Naive thymus-derived CD4-positive, alpha-beta T cell (primary cell): Measurements from ENCODE around the gene ZNF763. TPM values are rescaled to one million over a fixed set of nuclear protein-coding genes. Genes with fewer than 3 reads are reported as not detected.
"Not testable (repeated sequence)": the region's sequence is repeated elsewhere in the genome, so short reads cannot be mapped to it uniquely, and the experiment has no call there.

ENCODE experiments used
- ATAC-seq: fragments of 150-1000 bp; cut with Tn5 transposase; 2 replicates; pipeline ENCODE4 v1.10.0; 2021; ENCODE audit warnings: mild to moderate bottlenecking, moderate library complexity
- CTCF ChIA-PET: fragments of 350-600 bp; sonication (Branson Sonifier 250); formaldehyde crosslinking; loops from one replicate; lab custom pipeline; 2021; ENCODE audit warnings: antibody characterized with exemption; lab: Charles Lee
- POLR2A ChIA-PET: fragments of 350-600 bp; sonication (Branson Sonifier 250); formaldehyde crosslinking; loops from one replicate; lab custom pipeline; 2021; ENCODE audit warnings: antibody characterized with exemption, inconsistent platforms; lab: Charles Lee
- DNase-seq, 9 donors: peaks; one replicate each; pipeline versions ENCODE4 v3.0.0 to v3.0.0-alpha.2; 2020 to 2022; ENCODE audit warnings: mixed read lengths in 1 of 9
- H3K27ac ChIP-seq: one replicate; pipeline ENCODE4 v1.7.0; 2013; ENCODE audit warnings: mild to moderate bottlenecking, low read depth, low read length, moderate library complexity
- H3K27me3 ChIP-seq, 2 donors: one replicate each; pipeline ENCODE4 v1.7.0; 2013; ENCODE audit warnings: low read length in 2 of 2, mild to moderate bottlenecking in 2 of 2, moderate library complexity in 2 of 2; ENCODE audit not compliant: control insufficient read depth in 2 of 2, insufficient read depth in 2 of 2
- H3K36me3 ChIP-seq, 3 experiments: 1 replicate in 2 of 3; 2 replicates in 1 of 3; pipeline ENCODE4 v1.7.0; 2013; ENCODE audit warnings: low read length in 3 of 3, mild to moderate bottlenecking in 3 of 3, moderate library complexity in 1 of 3; ENCODE audit not compliant: insufficient read depth in 3 of 3, control insufficient read depth in 2 of 3
- H3K4me1 ChIP-seq, 2 donors: one replicate each; pipeline ENCODE4 v1.7.0; 2013; ENCODE audit warnings: low read length in 2 of 2, mild to moderate bottlenecking in 2 of 2, moderate library complexity in 1 of 2; ENCODE audit not compliant: control insufficient read depth in 2 of 2, insufficient read depth in 2 of 2
- H3K4me3 ChIP-seq: 2 replicates; pipeline ENCODE4 v1.7.0; 2013; ENCODE audit warnings: mild to moderate bottlenecking, low read length
- H3K9me3 ChIP-seq, 3 experiments: 1 replicate in 2 of 3; 2 replicates in 1 of 3; pipeline ENCODE4 v1.7.0; 2013; ENCODE audit warnings: low read length in 3 of 3; ENCODE audit not compliant: control insufficient read depth in 2 of 3
- H3K27ac Mint-ChIP-seq, 9 donors: one replicate each; pipeline ENCODE4 v1.8.0; 2020 to 2022; ENCODE audit warnings: mixed read lengths in 9 of 9, mild to moderate bottlenecking in 8 of 9, moderate library complexity in 5 of 9, inconsistent platforms in 2 of 9
- H3K27me3 Mint-ChIP-seq, 5 donors: one replicate each; pipeline ENCODE4 v1.8.0; 2021 to 2022; ENCODE audit warnings: mixed read lengths in 5 of 5, mild to moderate bottlenecking in 1 of 5
- H3K36me3 Mint-ChIP-seq, 5 donors: one replicate each; pipeline ENCODE4 v1.8.0; 2020 to 2022; ENCODE audit warnings: mixed read lengths in 5 of 5, mild to moderate bottlenecking in 3 of 5, inconsistent platforms in 1 of 5
- H3K4me1 Mint-ChIP-seq, 7 donors: one replicate each; pipeline ENCODE4 v1.8.0; 2020 to 2022; ENCODE audit warnings: mixed read lengths in 7 of 7, mild to moderate bottlenecking in 3 of 7, inconsistent platforms in 1 of 7
- H3K4me3 Mint-ChIP-seq, 10 donors: one replicate each; pipeline ENCODE4 v1.8.0; 2020 to 2022; ENCODE audit warnings: mild to moderate bottlenecking in 10 of 10, mixed read lengths in 10 of 10, moderate library complexity in 6 of 10, inconsistent platforms in 2 of 10
- H3K9me3 Mint-ChIP-seq, 11 donors: one replicate each; pipeline ENCODE4 v1.8.0; 2020 to 2022; ENCODE audit warnings: mixed read lengths in 11 of 11, mild to moderate bottlenecking in 4 of 11, inconsistent platforms in 1 of 11, moderate library complexity in 1 of 11
- intact Hi-C, 2 donors: fragments of 100-400 bp; cut with micrococcal nuclease; formaldehyde crosslinking; loops; one replicate each; pipeline ENCODE4 v1.15.1; 2023
- polyA plus RNA-seq, 2 donors: library from polyadenylated mRNA; unstranded; fragments of 300-500 nt; fragmentation: Illumina TruSeq; gene quantifications; one replicate each; pipeline ENCODE4 v1.2.3, GENCODE V29; 2021
- total RNA-seq, 6 experiments: library from RNA in 5 of 6; stranded (reverse) in 5 of 6; gene quantifications; 1 replicate in 5 of 6; 2 replicates in 1 of 6; pipeline ENCODE4 v1.2.3 and lab custom pipeline; 2021 to 2026

Gene ZNF763
- total and polyA plus RNA-seq, 7 experiments from 2014 or later, result 1.3 to 17.3 (median 4.4) TPM

DNA sequence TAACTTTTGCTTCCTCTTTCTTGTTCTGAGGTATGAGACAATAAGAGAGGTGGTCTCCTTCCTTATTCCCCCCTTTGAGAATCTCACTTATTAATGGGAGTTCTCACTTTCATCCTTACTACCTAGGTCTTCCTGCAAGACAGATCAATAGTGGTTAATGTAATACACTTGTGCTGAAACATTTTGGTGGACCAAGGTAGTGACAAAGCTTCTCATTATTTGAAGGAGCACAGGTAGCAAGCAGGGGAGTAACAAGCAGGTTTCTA lies 22.1 kb upstream of the ZNF763 start:
- ChIA-PET CTCF (no interaction called here), POLR2A (interaction anchor here (1.1 kb wide), 1 partner anchor 552 kb away, joined by 3 read pairs; no protein-coding TSS in a partner anchor)
- peaks cover 24 to 91% (median 85%) of the 10 kb centered on the region in 5 donors for H3K36me3 Mint-ChIP-seq
- H3K36me3 ChIP-seq, result peaks cover 19 to 70% (median 21%) of the 10 kb centered on the region in 3 experiments
- peak in 1 of 9 donors; percentile 8 for DNase-seq
- H3K4me3 ChIP-seq, result no peak overlapping the region
- H3K27ac ChIP-seq, result no peak overlapping the region
- no peak for ATAC-seq
- peak overlapping the region in 1 of 9 donors; percentile 66 for H3K27ac Mint-ChIP-seq
- H3K27me3 ChIP-seq, result no peaks in the 10 kb centered on the region
- intact Hi-C loops, result no loop called here
- H3K4me1 ChIP-seq, result no peaks in the 10 kb centered on the region
- H3K4me3 Mint-ChIP-seq, result peak overlapping the region in 1 of 10 donors; percentile 39
- H3K9me3 Mint-ChIP-seq, result peaks cover 0 to 92% (median 70%) of the 10 kb centered on the region in 11 donors
- no peaks in the 10 kb centered on the region for H3K27me3 Mint-ChIP-seq
- H3K9me3 ChIP-seq, result peaks cover 29 to 73% (median 50%) of the 10 kb centered on the region in 3 experiments
- peaks cover 0 to 5% (median 0%) of the 10 kb centered on the region in 7 donors for H3K4me1 Mint-ChIP-seq

DNA sequence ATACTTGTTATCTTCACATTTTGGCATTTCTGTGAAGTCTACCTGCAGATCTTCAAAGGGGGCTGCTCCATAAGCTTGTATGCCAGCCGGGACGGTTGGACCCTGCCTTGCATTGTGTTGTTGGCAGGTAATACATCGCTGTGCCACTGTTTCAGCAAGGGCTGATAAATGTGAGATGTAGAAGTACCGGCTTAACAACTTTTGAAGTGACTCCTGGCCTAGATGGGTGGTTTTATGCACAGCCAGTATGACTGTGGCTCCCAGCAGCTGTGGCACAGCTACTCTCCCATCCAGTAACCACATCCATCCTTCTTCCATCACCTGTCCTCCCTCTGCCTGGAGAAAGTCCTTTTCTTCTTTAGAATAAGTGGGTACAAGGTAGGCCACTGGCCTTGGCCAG lies 20.2 kb upstream of the ZNF763 start:
- Mint-ChIP-seq H3K36me3 (peaks cover 39 to 95% (median 93%) of the 10 kb centered on the region in 5 donors), H3K27ac (no peak overlapping the region), H3K4me1 (peaks cover 0 to 5% (median 0%) of the 10 kb centered on the region in 7 donors), H3K4me3 (no peak overlapping the region), H3K9me3 (peaks cover 5 to 96% (median 77%) of the 10 kb centered on the region in 11 donors), H3K27me3 (no peaks in the 10 kb centered on the region)
- CTCF ChIA-PET, result interaction anchor here (0.6 kb wide), 1 partner anchor 16 kb away, joined by 4 read pairs; no protein-coding TSS in a partner anchor
- Histone ChIP-seq H3K36me3 (peaks cover 34 to 86% (median 37%) of the 10 kb centered on the region in 3 experiments), H3K27ac (no peak overlapping the region), H3K9me3 (peaks cover 43 to 86% (median 68%) of the 10 kb centered on the region in 3 experiments), H3K4me1 (no peaks in the 10 kb centered on the region), H3K27me3 (no peaks in the 10 kb centered on the region), H3K4me3 (no peak overlapping the region)
- no peak for ATAC-seq
- POLR2A ChIA-PET, result no interaction called here
- DNase-seq, result no peak
- intact Hi-C loops, result no loop called here

DNA sequence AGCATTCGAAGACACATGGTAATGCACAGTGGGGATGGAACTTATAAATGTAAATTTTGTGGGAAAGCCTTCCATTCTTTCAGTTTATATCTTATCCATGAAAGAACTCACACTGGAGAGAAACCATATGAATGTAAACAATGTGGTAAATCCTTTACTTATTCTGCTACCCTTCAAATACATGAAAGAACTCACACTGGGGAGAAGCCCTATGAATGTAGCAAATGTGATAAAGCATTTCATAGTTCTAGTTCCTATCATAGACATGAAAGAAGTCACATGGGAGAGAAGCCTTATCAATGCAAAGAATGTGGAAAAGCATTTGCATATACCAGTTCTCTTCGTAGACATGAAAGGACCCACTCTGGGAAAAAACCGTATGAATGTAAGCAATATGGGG lies 16.2 kb upstream of the ZNF763 start:
- H3K36me3 Mint-ChIP-seq, result peaks cover 39 to 92% (median 87%) of the 10 kb centered on the region in 5 donors
- Histone ChIP-seq H3K27ac (no peak overlapping the region), H3K9me3 (peaks cover 32 to 100% (median 63%) of the 10 kb centered on the region in 3 experiments), H3K27me3 (no peaks in the 10 kb centered on the region), H3K36me3 (peaks cover 30 to 72% (median 43%) of the 10 kb centered on the region in 3 experiments), H3K4me1 (no peaks in the 10 kb centered on the region), H3K4me3 (no peak overlapping the region)
- no peaks in the 10 kb centered on the region for H3K27me3 Mint-ChIP-seq
- no peaks in the 10 kb centered on the region for H3K4me1 Mint-ChIP-seq
- CTCF ChIA-PET, result no interaction called here
- no peak for ATAC-seq
- H3K9me3 Mint-ChIP-seq, result peaks cover 5 to 98% (median 80%) of the 10 kb centered on the region in 11 donors
- intact Hi-C loops, result no loop called here
- POLR2A ChIA-PET, result no interaction called here
- H3K4me3 Mint-ChIP-seq, result no peak overlapping the region
- H3K27ac Mint-ChIP-seq, result peak overlapping the region in 4 of 9 donors; percentile 21 to 59 (median 37)
- DNase-seq, result no peak

DNA sequence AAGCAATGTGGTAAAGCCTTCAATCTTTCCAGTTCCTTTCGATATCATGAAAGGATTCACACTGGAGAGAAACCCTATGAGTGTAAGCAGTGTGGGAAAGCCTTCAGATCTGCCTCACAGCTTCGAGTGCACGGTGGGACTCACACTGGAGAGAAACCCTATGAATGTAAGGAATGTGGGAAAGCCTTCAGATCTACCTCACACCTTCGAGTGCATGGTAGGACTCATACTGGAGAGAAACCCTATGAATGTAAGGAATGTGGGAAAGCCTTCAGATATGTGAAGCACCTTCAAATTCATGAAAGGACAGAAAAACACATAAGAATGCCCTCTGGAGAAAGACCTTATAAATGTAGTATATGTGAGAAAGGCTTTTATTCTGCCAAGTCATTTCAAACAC lies 15.6 kb upstream of the ZNF763 start:
- ChIA-PET CTCF (no interaction called here), POLR2A (no interaction called here)
- H3K4me3 ChIP-seq, result no peak overlapping the region
- peaks cover 28 to 100% (median 57%) of the 10 kb centered on the region in 3 experiments for H3K9me3 ChIP-seq
- Mint-ChIP-seq H3K36me3 (peaks cover 39 to 91% (median 81%) of the 10 kb centered on the region in 5 donors), H3K27ac (peak overlapping the region in 4 of 9 donors; percentile 21 to 59 (median 41)), H3K4me3 (no peak overlapping the region), H3K9me3 (peaks cover 8 to 98% (median 76%) of the 10 kb centered on the region in 11 donors), H3K4me1 (no peaks in the 10 kb centered on the region), H3K27me3 (no peaks in the 10 kb centered on the region)
- H3K4me1 ChIP-seq, result no peaks in the 10 kb centered on the region
- intact Hi-C loops, result no loop called here
- no peak overlapping the region for H3K27ac ChIP-seq
- DNase-seq (peak in 3 of 9 donors; percentile 14 to 21 (median 17)), ATAC-seq (no peak)
- H3K27me3 ChIP-seq, result no peaks in the 10 kb centered on the region
- H3K36me3 ChIP-seq, result peaks cover 30 to 67% (median 43%) of the 10 kb centered on the region in 3 experiments

DNA sequence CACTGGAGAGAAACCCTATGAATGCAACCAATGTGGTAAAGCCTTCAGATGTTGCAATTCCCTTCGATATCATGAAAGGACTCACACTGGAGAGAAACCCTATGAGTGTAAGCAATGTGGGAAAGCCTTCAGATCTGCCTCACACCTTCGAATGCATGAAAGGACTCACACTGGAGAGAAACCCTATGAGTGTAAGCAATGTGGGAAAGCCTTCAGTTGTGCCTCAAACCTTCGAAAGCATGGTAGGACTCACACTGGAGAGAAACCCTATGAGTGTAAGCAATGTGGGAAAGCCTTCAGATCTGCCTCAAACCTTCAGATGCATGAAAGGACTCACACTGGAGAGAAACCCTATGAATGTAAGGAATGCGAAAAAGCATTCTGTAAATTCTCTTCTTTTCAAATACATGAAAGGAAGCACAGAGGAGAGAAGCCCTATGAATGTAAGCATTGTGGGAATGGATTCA lies 15.2 kb upstream of the ZNF763 start:
- H3K4me1 Mint-ChIP-seq, H3K27me3 ChIP-seq, intact Hi-C loops, ATAC-seq, DNase-seq, H3K4me1 ChIP-seq, CTCF ChIA-PET, POLR2A ChIA-PET, H3K27ac ChIP-seq, H3K27me3 Mint-ChIP-seq: not testable (repeated sequence)
- peaks cover 28 to 97% (median 53%) of the 10 kb centered on the region in 3 experiments for H3K9me3 ChIP-seq
- H3K36me3 ChIP-seq, result peaks cover 30 to 62% (median 43%) of the 10 kb centered on the region in 3 experiments
- H3K4me3 ChIP-seq, result peak overlapping the region; percentile 26
- Mint-ChIP-seq H3K9me3 (peaks cover 8 to 98% (median 73%) of the 10 kb centered on the region in 11 donors), H3K36me3 (peaks cover 36 to 86% (median 77%) of the 10 kb centered on the region in 5 donors), H3K4me3 (peak overlapping the region in 3 of 10 donors; percentile 2 to 40 (median 7)), H3K27ac (peak overlapping the region in 5 of 9 donors; percentile 21 to 59 (median 36))

DNA sequence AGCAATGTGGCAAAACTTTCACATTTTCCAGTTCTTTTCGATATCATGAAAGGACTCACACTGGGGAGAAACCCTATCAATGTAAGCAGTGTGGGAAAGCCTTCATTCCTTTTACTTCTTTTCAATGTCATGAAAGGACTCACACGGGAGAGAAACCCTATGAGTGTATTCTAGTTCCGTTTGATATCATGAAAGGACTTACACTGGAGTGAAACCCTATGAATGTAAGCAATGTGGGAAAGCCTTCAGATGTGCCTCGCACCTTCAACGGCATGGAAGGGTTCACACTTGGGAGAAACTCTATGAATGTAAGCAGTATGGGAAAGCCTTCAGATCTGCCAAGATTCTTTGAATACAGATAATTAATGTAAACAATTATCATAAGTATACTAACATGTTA lies 14.5 kb upstream of the ZNF763 start:
- no peaks in the 10 kb centered on the region for H3K4me1 Mint-ChIP-seq
- peaks cover 33 to 80% (median 71%) of the 10 kb centered on the region in 5 donors for H3K36me3 Mint-ChIP-seq
- no peak overlapping the region for H3K27ac Mint-ChIP-seq
- peaks cover 8 to 96% (median 70%) of the 10 kb centered on the region in 11 donors for H3K9me3 Mint-ChIP-seq
- intact Hi-C loops, result no loop called here
- peak overlapping the region; percentile 26 for H3K4me3 ChIP-seq
- peaks cover 30 to 56% (median 43%) of the 10 kb centered on the region in 3 experiments for H3K36me3 ChIP-seq
- no peaks in the 10 kb centered on the region for H3K4me1 ChIP-seq
- no peaks in the 10 kb centered on the region for H3K27me3 ChIP-seq
- no peaks in the 10 kb centered on the region for H3K27me3 Mint-ChIP-seq
- ATAC-seq (no peak), DNase-seq (no peak)
- peaks cover 28 to 95% (median 47%) of the 10 kb centered on the region in 3 experiments for H3K9me3 ChIP-seq
- H3K27ac ChIP-seq, result no peak overlapping the region
- ChIA-PET CTCF (no interaction called here), POLR2A (no interaction called here)
- no peak overlapping the region for H3K4me3 Mint-ChIP-seq
